GM18861 (cell line): ENCODE results near the gene GMIP.

Experiments
- ATAC-seq: cut with Tn5 transposase; IDR thresholded peaks from one replicate; pipeline ENCODE4 v1.9.1; 2021; ENCODE audit not compliant: unreplicated experiment

The GMIP gene

GRCh38 chr19:19661141-19661674 lies 17.8 kb upstream of the GMIP start:
- ATAC-seq = no peak

GRCh38 chr19:19659646-19660245 lies 16.3 kb upstream of the GMIP start:
- ATAC-seq = no peak

- no peak for ATAC-seq
Measured at GRCh38 chr19:19657397-19657783, 13.9 kb upstream of the GMIP start.

GRCh38 chr19:19656451-19657396 lies 13.3 kb upstream of the GMIP start:
- ATAC-seq = no peak

GRCh38 chr19:19655641-19656343 lies 12.3 kb upstream of the GMIP start:
- ATAC-seq = no peak

GRCh38 chr19:19655051-19655594 lies 11.7 kb upstream of the GMIP start:
- ATAC-seq = no peak

- no peak for ATAC-seq
Measured at GRCh38 chr19:19654441-19654840, 11.0 kb upstream of the GMIP start.

- no peak for ATAC-seq
Measured at GRCh38 chr19:19653597-19654147, 10.2 kb upstream of the GMIP start.

- no peak for ATAC-seq
Measured at GRCh38 chr19:19652482-19653295, 9.2 kb upstream of the GMIP start.

- no peak for ATAC-seq
Measured at GRCh38 chr19:19651076-19651475, 7.6 kb upstream of the GMIP start.

- ATAC-seq = no peak
Measured at GRCh38 chr19:19650331-19650730, 6.9 kb upstream of the GMIP start.

GRCh38 chr19:19649580-19649995 lies 6.1 kb upstream of the GMIP start:
- no peak for ATAC-seq

- ATAC-seq = no peak
Measured at GRCh38 chr19:19649155-19649554, 5.7 kb upstream of the GMIP start.

GRCh38 chr19:19647037-19647835 lies 3.8 kb upstream of the GMIP start:
- no peak for ATAC-seq

GRCh38 chr19:19645233-19645870 lies 1.9 kb upstream of the GMIP start:
- no peak for ATAC-seq

- ATAC-seq = no peak
Measured at GRCh38 chr19:19644054-19644388, 564 bp upstream of the GMIP start.

GRCh38 chr19:19642506-19643157 lies 825 bp downstream of the GMIP start:
- no peak for ATAC-seq

- no peak for ATAC-seq
Measured at GRCh38 chr19:19637523-19638251, 5.8 kb downstream of the GMIP start.
